ENCODE measurements around the gene DCLRE1A. TPM values are rescaled to one million over a fixed set of nuclear protein-coding genes. Genes with fewer than 3 reads are reported as not detected.

Gene DCLRE1A
- total and polyA plus RNA-seq, 2 experiments from 2014 or later: 6.1 to 13.8 TPM

- TF ChIP-seq ZNF462 (CRISPR knock-in tag; IDR thresholded peaks at IDR 0.05): no peak
- TF ChIP-seq ZNF331 (CRISPR knock-in tag; IDR thresholded peaks at IDR 0.05; ENCODE audit: low read depth): no peak
- no peak for TF ChIP-seq REST (IDR thresholded peaks at IDR 0.05; ENCODE audit: unreplicated experiment)
- TF ChIP-seq EZH2 (IDR thresholded peaks at IDR 0.05; ENCODE audit: low read depth, unreplicated experiment): no peak
- TF ChIP-seq POLR2AphosphoS5 (IDR thresholded peaks at IDR 0.05; ENCODE audit: low read depth): no peak
- no peak for TF ChIP-seq EZH2phosphoT487 (IDR thresholded peaks at IDR 0.05; ENCODE audit: unreplicated experiment)
- no peak for TF ChIP-seq ZNF114 (CRISPR knock-in tag; IDR thresholded peaks at IDR 0.05)
These were observed 62.2 kb downstream of the DCLRE1A start (continued) for GRCh38 chr10:113791691-113792090.

Measured in GM23338 (cell line).